ENCODE results near the gene OBP2B. TPM values are rescaled to one million over a fixed set of nuclear protein-coding genes. Genes with fewer than 3 reads are reported as not detected.

OBP2B gene
- total and polyA plus RNA-seq, 11 donors = 0.38 TPM; not detected in 10

GRCh38 chr9:133200631-133201030 is 8.4 kb downstream of the OBP2B start:
- no peaks in the 10 kb centered on the region for H3K9me3 ChIP-seq
- H3K27me3 ChIP-seq = peaks cover 0 to 24% (median 6%) of the 10 kb centered on the region in 9 donors
- no peak overlapping the region for H3K4me3 ChIP-seq
- no peak overlapping the region for H3K27ac ChIP-seq
- intact Hi-C loops (cut with DNase I) = no loop called here
- H3K4me1 ChIP-seq = peaks cover 0 to 6% (median 0%) of the 10 kb centered on the region in 12 donors
- no peak for ATAC-seq
- 86 to 92% (median 88%) methylated on average over 17 of the region's 17 CpGs for WGBS, 4 donors
- no peak for DNase-seq
- no peaks in the 10 kb centered on the region for H3K36me3 ChIP-seq
- TF ChIP-seq POLR2A (IDR thresholded peaks at IDR 0.05) = no peak
- TF ChIP-seq CTCF (IDR thresholded peaks at IDR 0.05) = no peak

DNA sequence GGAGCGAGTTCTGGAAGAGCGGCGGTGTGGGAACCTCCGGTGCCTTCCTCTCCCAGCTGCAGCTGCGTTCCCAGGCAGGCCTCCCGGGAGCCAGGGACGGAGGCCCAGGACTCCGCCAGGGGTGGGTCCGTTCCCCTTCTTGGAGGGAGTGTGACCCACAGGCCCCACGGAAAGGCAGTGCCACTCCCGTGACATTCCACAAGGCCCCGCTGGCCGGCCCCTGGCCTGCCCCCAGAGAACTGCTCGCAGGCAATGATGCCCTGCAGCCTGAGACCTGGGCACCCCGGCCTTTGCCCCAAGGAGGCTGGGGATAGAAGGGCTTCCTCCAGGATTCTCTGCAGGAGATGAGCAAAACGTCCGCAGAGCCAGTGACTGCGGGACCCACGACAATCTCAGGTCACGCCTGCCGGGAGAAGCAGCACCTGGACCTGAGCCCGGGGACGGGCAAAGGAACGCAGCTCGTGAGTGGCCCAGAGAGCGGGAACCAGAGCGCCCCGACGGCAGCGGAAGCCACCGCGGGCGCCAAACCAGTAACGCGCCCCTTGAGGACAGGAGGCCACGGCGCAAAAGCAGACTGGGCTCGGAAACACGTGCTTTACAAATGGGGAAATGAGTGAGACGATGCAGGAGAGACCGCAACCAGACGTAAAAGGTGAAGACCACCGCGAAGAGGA is 9.3 kb downstream of the OBP2B start:
- H3K36me3 ChIP-seq = no peaks in the 10 kb centered on the region
- H3K27me3 ChIP-seq = peaks cover 0 to 24% (median 6%) of the 10 kb centered on the region in 9 donors
- peak; percentile 25 to 79 (median 68) for ATAC-seq
- peaks cover 0 to 6% (median 0%) of the 10 kb centered on the region in 12 donors for H3K4me1 ChIP-seq
- 28 to 53% (median 41%) methylated on average over 37 to 44 of the region's 44 CpGs for WGBS, 4 donors
- intact Hi-C loops (cut with DNase I) = no loop called here
- H3K4me3 ChIP-seq = peak overlapping the region in 11 of 12 donors; percentile 3 to 62 (median 50)
- peaks cover 0 to 7% (median 0%) of the 10 kb centered on the region in 12 donors for H3K9me3 ChIP-seq
- TF ChIP-seq POLR2A (IDR thresholded peaks at IDR 0.05) (no peak), CTCF (IDR thresholded peaks at IDR 0.05) (peak in 7 of 12 donors; percentile 11 to 50 (median 39))
- peak overlapping the region in 11 of 12 donors; percentile 2 to 75 (median 55) for H3K27ac ChIP-seq
- DNase-seq = peak in 4 of 5 donors; percentile 47 to 65 (median 52)

GRCh38 chr9:133195029-133195428 is 14.0 kb downstream of the OBP2B start:
- Histone ChIP-seq H3K27me3 (peaks cover 0 to 34% (median 5%) of the 10 kb centered on the region in 9 donors), H3K4me3 (no peak overlapping the region), H3K4me1 (peaks cover 0 to 6% (median 0%) of the 10 kb centered on the region in 12 donors), H3K36me3 (no peaks in the 10 kb centered on the region), H3K27ac (no peak overlapping the region), H3K9me3 (peaks cover 0 to 9% (median 0%) of the 10 kb centered on the region in 12 donors)
- intact Hi-C loops (cut with DNase I) = no loop called here
- no peak for TF ChIP-seq CTCF (IDR thresholded peaks at IDR 0.05)
- no peak for TF ChIP-seq POLR2A (IDR thresholded peaks at IDR 0.05)
- DNase-seq (no peak), ATAC-seq (no peak)

GRCh38 chr9:133194597-133194996 is 14.5 kb downstream of the OBP2B start:
- peaks cover 0 to 1% (median 0%) of the 10 kb centered on the region in 12 donors for H3K4me1 ChIP-seq
- 79 to 86% (median 83%) methylated on average over 4 of the region's 4 CpGs for WGBS, 4 donors
- H3K27me3 ChIP-seq = peaks cover 0 to 30% (median under 1%) of the 10 kb centered on the region in 9 donors
- ATAC-seq = no peak
- H3K27ac ChIP-seq = no peak overlapping the region
- H3K9me3 ChIP-seq = peaks cover 0 to 9% (median 0%) of the 10 kb centered on the region in 12 donors
- intact Hi-C loops (cut with DNase I) = no loop called here
- no peak for DNase-seq
- no peak overlapping the region for H3K4me3 ChIP-seq
- TF ChIP-seq CTCF (IDR thresholded peaks at IDR 0.05) (no peak), POLR2A (IDR thresholded peaks at IDR 0.05) (no peak)
- H3K36me3 ChIP-seq = no peaks in the 10 kb centered on the region

Data from heart left ventricle (tissue), 16 donors.